GM18511 (cell line): ENCODE data around the gene C11orf16.
A peak's percentile ranks its signal among the peaks of the same experiment; 100 is the strongest.
"Not testable (repeated sequence)": the region's sequence is repeated elsewhere in the genome, so short reads cannot be mapped to it uniquely, and the experiment has no call there.

Experiments
- ATAC-seq: cut with Tn5 transposase; IDR thresholded peaks from one replicate; pipeline ENCODE4 v1.9.1; 2021; ENCODE audit warnings: mild to moderate bottlenecking, moderate library complexity; ENCODE audit not compliant: unreplicated experiment

The C11orf16 gene, protein sequence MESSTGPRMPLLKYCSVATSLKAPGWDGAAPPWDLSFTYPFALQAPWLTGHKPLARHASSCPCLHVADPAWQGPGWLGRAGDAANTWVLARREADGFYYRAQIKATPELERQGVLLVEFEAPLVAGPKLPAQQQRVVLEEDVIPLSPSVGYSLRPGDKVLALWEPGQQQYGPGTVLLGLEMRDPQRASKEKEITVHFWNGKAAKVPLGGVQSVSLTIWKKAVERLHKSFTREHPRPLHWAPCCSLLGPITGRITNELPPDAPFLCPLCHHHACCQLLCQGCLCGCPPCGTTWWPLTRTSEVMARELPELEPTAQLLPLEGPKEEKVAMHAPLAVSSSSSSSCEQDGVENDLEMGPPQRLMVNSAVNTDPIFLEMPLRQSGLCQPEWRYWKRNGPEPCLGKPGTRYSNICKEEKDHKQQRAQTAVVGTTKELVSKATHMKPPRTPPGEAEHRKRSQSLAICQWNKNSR

GRCh38 chr11:8932564-8933180 is at the start of gene C11orf16:
TSS of gene C11orf16 (minus strand) at chr11:8932947. CDS start at chr11:8932308, 639 bp downstream.
- no peak for ATAC-seq

DNA sequence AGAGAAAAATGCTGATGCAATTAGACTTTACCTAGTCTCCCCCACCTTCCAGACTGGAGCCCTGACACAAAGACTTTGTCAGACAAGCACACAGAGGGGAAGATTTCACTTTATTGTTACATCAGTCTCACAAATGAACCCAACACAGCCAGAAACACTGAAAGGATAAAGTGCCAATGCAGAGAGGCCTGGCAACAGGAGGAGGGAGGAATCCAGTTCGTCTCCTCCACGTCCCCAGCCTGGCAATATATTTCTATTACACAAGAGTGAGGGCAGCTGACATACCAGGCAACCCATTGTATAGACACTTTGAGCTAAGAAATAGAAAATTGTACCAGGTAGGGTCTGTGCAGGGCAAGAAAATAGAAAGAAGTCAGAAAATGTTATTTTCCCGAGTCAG is 47.7 kb upstream of the C11orf16 start:
- ATAC-seq, result no peak

DNA sequence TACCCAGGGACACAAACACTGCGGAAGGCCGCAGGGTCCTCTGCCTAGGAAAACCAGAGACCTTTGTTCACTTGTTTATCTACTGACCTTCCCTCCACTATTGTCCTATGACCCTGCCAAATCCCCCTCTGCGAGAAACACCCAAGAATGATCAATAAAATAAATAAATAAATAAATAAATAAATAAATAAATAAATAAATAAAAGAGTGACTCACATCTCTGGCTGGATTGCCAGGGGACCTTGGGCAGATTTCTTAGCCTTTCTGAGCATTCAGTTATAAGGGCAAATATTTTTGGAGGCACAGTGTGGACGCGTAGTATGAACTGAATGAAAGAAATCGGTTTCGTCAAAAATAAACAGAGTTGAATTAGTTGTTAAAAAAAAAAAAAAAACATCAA is 46.6 kb upstream of the C11orf16 start:
- not testable (repeated sequence) for ATAC-seq

- ATAC-seq, result no peak
Measured at GRCh38 chr11:8973121-8973520, 40.4 kb upstream of the C11orf16 start.

DNA sequence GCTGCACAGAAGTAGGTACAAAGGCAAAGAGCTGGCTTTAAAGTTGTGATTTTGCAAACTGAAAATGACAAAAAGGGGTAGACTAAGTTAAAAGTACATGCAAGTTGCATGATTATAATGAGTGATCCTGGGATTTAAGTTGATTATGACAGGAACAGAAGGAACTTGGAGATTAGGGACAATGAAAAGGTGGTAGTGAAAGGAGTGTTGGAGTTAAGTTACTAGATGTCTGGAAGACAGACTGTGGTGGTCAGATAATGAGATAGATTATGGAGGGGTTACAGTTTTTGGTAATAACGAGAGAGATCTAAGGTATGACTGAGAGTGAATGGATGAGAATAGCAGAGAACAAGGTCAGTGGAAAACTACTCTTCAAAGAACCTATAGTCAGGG is 39.2 kb upstream of the C11orf16 start:
- no peak for ATAC-seq

- no peak for ATAC-seq
Measured at GRCh38 chr11:8971196-8971923, 38.6 kb upstream of the C11orf16 start.

- no peak for ATAC-seq
Measured at GRCh38 chr11:8967184-8967583, 34.4 kb upstream of the C11orf16 start.

- ATAC-seq, result peak; percentile 84
Measured at GRCh38 chr11:8964324-8965320, 31.9 kb upstream of the C11orf16 start, which contains the start of gene TMEM9B. TSS of gene TMEM9B (minus strand) at chr11:8964442. CDS start at chr11:8964313, 129 bp downstream.

DNA sequence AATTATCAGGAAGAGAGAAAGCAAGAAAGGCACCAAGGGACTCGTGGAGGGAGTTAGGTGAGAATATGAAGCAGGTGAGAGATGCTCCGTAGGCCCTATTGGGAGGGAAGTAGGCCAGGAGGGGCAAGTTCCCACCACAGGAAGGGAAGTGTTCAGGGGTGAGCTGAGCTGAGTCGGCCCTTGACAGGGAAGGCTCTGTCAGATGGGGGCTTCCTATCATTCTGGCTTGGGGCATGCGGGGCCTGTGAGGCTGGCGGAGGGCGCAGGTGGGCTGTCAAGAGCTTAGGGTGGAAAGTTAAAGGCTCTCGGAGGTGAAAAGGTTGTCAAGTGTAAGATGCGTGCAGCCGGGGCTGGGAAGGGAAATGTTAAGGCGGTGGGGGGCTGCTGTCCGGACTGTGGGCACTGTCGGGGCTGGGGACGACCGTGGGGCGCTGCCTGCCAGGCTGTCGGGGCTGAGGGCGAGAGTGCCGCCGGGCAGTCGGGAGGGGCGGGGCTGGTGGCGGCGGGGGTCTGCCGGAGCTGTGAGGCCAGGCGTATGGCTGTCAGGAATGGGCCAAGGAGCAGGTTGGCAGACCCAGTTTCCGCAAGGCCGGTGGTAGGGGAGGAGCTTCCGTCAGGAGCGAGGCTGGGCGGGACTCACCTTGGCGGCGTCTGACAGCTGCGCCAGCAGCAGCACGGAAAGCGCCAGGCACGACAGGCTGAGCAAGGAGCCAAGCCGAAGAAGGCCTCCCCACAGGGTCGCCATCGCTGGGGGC is 31.0 kb upstream of the C11orf16 start:
- peak; percentile 74 for ATAC-seq

DNA sequence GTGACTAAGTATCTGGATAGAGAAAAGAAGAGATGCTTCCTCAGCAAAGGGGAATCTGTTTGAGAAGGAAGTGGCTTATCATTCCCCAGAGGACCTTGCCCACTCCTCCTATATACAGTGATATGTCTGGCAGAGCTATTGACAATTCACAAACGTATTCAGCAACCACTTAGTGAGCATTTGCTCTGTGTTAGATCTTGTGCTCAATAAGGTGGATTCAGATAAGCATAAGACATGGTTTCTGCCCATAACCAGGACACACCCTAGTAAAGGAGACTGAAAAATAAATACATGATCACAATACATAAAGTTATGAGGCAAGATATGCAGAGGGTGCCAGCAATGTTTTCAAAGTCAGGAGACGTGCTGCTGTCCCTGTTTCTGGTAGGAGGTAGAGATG is 30.1 kb upstream of the C11orf16 start:
- ATAC-seq, result no peak

DNA sequence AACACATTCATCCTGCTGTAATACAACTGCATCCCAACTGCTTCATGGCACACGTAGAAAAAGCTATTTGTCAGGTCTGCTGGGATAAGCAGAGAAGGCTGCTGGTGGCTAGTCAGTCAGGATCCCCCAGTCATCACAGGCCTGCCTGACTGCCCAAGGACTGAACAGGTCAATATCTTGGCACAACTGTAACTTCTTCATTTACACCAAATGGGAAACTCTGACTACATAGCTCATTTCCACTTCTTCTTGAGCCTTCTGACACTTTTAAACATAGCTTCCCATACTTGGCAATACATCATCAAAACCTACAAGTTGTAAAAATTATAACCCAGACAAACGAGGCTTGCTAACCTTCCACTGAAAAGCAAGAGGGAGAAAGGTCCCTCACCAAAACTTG is 28.7 kb upstream of the C11orf16 start:
- ATAC-seq, result no peak

DNA sequence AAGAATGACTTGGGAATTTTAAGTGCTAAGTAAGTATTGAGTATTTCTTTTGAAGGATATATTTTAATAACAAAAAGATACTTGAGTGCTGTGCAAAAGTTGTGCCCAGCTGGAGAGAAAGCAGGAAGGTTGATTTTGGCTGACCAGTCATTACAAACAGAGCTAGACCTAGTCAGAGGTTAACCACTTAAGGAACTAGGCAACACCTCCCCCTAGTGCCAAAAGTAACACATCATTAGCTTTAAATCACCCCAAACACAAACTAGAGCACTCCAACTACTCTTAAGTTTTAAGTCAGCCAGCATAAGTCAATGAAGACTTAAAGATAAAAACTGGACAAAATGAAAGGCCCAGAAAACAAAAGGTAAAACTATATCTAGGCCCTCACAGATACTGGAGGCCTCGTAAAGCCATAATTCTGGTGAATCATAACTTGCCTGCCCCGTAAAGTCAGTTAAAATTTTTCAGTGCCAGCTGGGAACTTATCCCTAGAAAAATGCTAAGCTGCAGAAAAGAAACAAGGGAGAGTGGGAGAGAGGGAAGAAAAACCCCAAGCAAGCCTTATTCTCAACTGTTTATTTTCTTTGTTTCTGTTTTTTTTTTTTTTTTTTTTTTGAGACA is 26.9 kb upstream of the C11orf16 start:
- ATAC-seq, result peak; percentile 41

GRCh38 chr11:8956860-8957259 is 24.1 kb upstream of the C11orf16 start:
- no peak for ATAC-seq

DNA sequence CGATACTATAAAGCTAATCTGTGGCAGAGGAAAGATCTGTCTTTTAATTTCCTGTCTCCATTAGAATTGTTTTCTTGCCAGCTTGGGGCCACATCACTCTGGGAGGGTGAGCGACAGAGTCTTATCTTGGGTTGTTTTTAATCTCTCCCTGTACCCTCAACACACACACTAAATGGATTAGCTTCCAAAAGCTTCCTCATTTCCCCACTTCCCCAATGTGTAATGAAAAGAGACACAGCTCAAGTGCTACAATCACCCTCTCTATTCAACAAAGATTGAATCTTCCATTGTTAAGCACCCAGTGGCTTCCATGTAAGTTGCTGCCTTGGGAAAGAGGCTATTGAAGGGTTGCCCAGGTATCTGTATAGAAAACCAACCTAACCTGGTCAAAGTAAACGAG is 16.1 kb upstream of the C11orf16 start:
- no peak for ATAC-seq

- ATAC-seq, result no peak
Measured at GRCh38 chr11:8947230-8947943, 14.6 kb upstream of the C11orf16 start.

- no peak for ATAC-seq
Measured at GRCh38 chr11:8942518-8943066, 9.8 kb upstream of the C11orf16 start, which contains the start of gene ASCL3. TSS of gene ASCL3 (minus strand) at chr11:8943016. CDS start at chr11:8938161, 4,855 bp downstream.

DNA sequence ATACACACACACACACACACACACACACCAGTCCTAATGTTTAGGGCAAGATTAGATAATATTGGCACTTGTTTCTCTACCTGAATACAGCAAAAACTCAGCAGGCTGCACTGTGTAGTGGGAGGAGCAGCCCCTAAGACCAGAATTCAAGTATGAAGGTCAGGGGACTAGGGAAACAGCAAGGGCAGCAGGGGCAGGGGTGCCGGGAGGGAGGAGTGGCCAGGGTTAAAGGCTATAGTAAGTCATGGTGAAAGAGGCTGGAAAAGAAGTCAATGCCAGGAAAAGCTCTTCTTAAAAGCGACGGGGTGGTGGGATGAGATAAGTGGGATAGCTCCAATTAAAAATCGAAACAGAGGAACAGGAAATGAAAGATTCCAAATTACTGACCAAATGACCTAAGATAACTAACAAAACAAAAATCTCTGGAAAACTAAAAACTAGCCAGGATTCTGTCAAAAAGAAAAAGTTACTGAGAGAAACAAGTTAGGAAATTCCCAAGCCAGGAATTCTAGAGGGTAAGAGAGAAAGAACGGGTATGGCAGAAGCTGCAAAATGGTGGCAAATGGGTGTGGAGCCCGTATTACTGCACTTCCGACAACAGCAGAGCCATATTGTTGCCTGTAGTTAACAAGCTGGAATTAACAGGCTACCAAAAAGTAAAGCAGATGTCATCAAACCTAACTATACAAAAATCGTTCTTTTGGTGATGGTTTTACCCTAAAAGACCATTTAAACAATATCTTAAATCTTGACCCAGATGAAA is 8.8 kb upstream of the C11orf16 start:
- ATAC-seq, result no peak
